Lung (tissue), 12 donors: ENCODE measurements around the gene PRTFDC1. TPM values are rescaled to one million over a fixed set of nuclear protein-coding genes. Genes with fewer than 3 reads are reported as not detected.
A peak's percentile ranks its signal among the peaks of the same experiment; 100 is the strongest.

Experiments
- ATAC-seq: fragments of 200-7000 bp; cut with Tn5 transposase; one replicate; pipeline ENCODE4 v1.9.1; 2020; ENCODE audit warnings: moderate number of reproducible peaks; ENCODE audit not compliant: insufficient read depth, low FRiP score
- DNase-seq, 3 donors: peaks; one replicate each; pipeline ENCODE4 v3.0.0-alpha.2; 2013 to 2017
- H3K27ac ChIP-seq, 2 donors: one replicate each; pipeline ENCODE4 v1.5.1; 2013; ENCODE audit warnings: mild to moderate bottlenecking in 2 of 2, moderate library complexity in 2 of 2, control low read depth in 1 of 2, inconsistent platforms in 1 of 2, low read depth in 1 of 2, low read length in 1 of 2
- H3K27me3 ChIP-seq, 3 donors: one replicate each; pipeline ENCODE4 v1.5.1; 2013; ENCODE audit warnings: low read length in 2 of 3; ENCODE audit not compliant: control insufficient read depth in 3 of 3, insufficient read depth in 3 of 3
- H3K36me3 ChIP-seq, 4 donors: one replicate each; pipeline ENCODE4 v1.5.1; 2013; ENCODE audit warnings: low read length in 4 of 4, mild to moderate bottlenecking in 1 of 4, moderate library complexity in 1 of 4; ENCODE audit not compliant: control insufficient read depth in 4 of 4, insufficient read depth in 4 of 4
- H3K4me1 ChIP-seq, 5 donors: one replicate each; pipeline ENCODE4 v1.5.1; 2013; ENCODE audit warnings: low read length in 5 of 5, mild to moderate bottlenecking in 2 of 5, moderate library complexity in 1 of 5; ENCODE audit not compliant: control insufficient read depth in 5 of 5, insufficient read depth in 5 of 5
- H3K4me3 ChIP-seq: one replicate; pipeline ENCODE4 v1.5.1; 2013; ENCODE audit warnings: mild to moderate bottlenecking, control low read depth, moderate library complexity
- H3K9ac ChIP-seq, 2 donors: one replicate each; pipeline ENCODE4 v1.5.1; 2013; ENCODE audit warnings: low read length in 2 of 2, control low read depth in 1 of 2; ENCODE audit not compliant: insufficient read depth in 1 of 2
- H3K9me3 ChIP-seq, 4 donors: one replicate each; pipeline ENCODE4 v1.5.1; 2013; ENCODE audit warnings: low read length in 3 of 4, mild to moderate bottlenecking in 1 of 4, moderate library complexity in 1 of 4; ENCODE audit not compliant: control insufficient read depth in 4 of 4, insufficient read depth in 3 of 4
- WGBS, 2 donors: extraction: QIAGEN DNeasy Blood & Tissue Kit; methylation state at CpG; one replicate each; pipeline ENCODE4 v1.1.7; 2013; 5-methylcytosine and 5-hydroxymethylcytosine counted together
- polyA plus RNA-seq, 2 donors: library from polyadenylated mRNA; stranded (reverse); fragments of 200-250 nt; gene quantifications; one replicate each; pipeline ENCODE4 v1.2.1, GENCODE V29; 2013
- total RNA-seq, 2 donors: library from RNA; depleted of rRNA in 1 of 2; stranded (reverse); fragments of >200 nt in 1 of 2; gene quantifications; one replicate each; pipeline ENCODE4 v1.2.1, GENCODE V29; 2014 to 2021
- TF ChIP-seq, protein P1 (sequence below): IDR thresholded peaks from 2 replicates; pipeline ENCODE4 v1.5.1; 2012; ENCODE audit warnings: mild to moderate bottlenecking; ENCODE audit errors: control extremely low read depth, extremely low read depth
- donor health status: control.
- donor health status: control.
- donor health status: Bipolar disorder and iron deficiency.
- donor health status: healthy.
- donor health status: DM: yes; HTN: yes; CAD: no.

The PRTFDC1 gene
- total and polyA plus RNA-seq, 4 donors, result 1.6 to 12.5 (median 3.1) TPM

DNA sequence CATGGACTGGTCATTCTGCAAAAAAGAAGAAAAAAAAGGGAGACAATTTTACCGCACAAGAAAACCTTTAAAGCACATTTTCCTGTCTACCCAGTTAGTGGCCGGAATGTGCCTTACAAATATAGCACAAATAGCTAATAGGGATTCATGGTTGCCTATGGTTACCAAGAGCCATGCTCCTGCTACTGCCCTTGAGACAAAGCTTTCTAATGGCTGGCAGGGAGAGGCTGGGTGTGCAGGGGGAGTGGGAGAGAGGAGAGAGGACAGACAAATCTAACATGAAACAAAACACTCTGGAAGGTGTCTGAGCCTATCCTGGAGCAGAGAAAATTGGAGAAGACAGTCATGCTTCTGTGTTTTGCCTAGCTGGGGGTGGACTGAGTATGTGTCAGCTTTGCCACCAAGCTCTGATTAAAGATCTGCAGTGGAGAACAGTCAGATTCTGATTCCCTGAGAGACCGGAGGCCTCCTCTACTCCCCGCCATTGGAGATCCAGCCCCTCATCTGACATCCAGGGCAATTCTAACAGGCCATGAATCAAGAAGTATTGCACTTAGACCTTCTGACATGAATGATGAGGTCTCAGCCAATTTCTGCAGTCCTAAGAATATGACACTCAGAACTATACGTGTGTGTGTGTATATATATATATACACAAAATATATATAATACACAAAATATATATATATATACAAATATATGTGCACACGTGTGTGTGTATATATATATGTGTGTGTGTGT is 80.2 kb downstream of the PRTFDC1 start:
- H3K27ac ChIP-seq, result no peak overlapping the region
- H3K9me3 ChIP-seq, result no peaks in the 10 kb centered on the region
- no peak overlapping the region for H3K4me3 ChIP-seq
- no peaks in the 10 kb centered on the region for H3K27me3 ChIP-seq
- H3K4me1 ChIP-seq, result peaks cover 0 to 21% (median 7%) of the 10 kb centered on the region in 5 donors
- DNase-seq (peak; percentile 64 to 79 (median 69)), ATAC-seq (no peak)
- TF ChIP-seq, protein P1, sequence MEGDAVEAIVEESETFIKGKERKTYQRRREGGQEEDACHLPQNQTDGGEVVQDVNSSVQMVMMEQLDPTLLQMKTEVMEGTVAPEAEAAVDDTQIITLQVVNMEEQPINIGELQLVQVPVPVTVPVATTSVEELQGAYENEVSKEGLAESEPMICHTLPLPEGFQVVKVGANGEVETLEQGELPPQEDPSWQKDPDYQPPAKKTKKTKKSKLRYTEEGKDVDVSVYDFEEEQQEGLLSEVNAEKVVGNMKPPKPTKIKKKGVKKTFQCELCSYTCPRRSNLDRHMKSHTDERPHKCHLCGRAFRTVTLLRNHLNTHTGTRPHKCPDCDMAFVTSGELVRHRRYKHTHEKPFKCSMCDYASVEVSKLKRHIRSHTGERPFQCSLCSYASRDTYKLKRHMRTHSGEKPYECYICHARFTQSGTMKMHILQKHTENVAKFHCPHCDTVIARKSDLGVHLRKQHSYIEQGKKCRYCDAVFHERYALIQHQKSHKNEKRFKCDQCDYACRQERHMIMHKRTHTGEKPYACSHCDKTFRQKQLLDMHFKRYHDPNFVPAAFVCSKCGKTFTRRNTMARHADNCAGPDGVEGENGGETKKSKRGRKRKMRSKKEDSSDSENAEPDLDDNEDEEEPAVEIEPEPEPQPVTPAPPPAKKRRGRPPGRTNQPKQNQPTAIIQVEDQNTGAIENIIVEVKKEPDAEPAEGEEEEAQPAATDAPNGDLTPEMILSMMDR, result no peak
- H3K9ac ChIP-seq, result no peak overlapping the region
- 81 to 82% methylated on average over 6 of the region's 6 CpGs for whole genome bisulfite sequencing, 2 donors
- H3K36me3 ChIP-seq, result peaks cover 0 to 6% (median 0%) of the 10 kb centered on the region in 4 donors

DNA sequence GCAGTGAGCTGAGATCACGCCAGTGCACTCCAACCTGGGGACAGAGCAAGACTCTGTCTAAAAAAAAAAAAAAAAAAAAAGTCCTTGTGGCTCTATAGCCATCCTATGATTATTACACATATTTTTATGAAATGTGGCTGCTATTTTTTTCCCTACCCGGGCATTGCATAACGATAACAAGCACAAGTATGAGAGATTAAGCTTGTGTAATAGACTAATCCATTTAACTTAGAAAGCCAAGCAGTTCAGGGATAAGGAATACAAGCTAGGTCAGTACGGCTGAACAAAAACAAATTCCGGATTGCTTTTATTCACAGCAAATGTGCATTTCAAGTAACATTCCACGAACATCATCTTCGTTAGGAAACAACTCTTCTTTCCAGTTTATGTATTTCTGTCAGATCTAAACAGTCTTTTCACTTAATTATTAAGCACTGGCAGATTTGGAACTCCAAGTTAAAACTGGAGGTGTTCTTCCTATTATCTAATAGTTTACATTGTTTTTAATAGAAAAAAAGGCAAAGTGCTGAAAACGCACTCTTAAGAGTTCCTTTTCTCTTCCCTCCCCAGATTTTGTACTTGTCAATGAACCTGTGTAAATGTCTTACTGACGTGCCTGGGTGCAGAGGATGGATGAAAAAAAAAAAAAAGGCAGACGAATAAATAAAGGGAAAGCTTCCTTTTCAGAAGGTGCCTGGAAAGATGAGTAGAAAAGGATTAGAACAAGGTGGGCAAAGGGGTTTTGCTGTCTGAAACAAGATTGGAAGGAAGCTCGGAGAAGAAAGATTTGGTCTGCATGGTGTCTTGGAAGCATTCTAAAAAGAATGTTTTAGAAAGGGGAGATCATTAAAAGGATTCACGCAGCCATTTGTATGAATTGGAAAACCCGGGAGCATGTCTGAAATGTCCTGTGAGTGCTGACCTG is 81.1 kb downstream of the PRTFDC1 start:
- H3K27me3 ChIP-seq, result no peaks in the 10 kb centered on the region
- ATAC-seq, result no peak
- peaks cover 0 to 6% (median 0%) of the 10 kb centered on the region in 4 donors for H3K36me3 ChIP-seq
- peak in 2 of 3 donors; percentile 62 to 71 for DNase-seq
- no peaks in the 10 kb centered on the region for H3K9me3 ChIP-seq
- H3K9ac ChIP-seq, result no peak overlapping the region
- TF ChIP-seq, protein P1, result no peak
- H3K4me3 ChIP-seq, result no peak overlapping the region
- H3K4me1 ChIP-seq, result peaks cover 0 to 29% (median 7%) of the 10 kb centered on the region in 5 donors
- whole genome bisulfite sequencing, 2 donors, result 77 to 80% methylated on average over 13 of the region's 13 CpGs
- H3K27ac ChIP-seq, result no peak overlapping the region

DNA sequence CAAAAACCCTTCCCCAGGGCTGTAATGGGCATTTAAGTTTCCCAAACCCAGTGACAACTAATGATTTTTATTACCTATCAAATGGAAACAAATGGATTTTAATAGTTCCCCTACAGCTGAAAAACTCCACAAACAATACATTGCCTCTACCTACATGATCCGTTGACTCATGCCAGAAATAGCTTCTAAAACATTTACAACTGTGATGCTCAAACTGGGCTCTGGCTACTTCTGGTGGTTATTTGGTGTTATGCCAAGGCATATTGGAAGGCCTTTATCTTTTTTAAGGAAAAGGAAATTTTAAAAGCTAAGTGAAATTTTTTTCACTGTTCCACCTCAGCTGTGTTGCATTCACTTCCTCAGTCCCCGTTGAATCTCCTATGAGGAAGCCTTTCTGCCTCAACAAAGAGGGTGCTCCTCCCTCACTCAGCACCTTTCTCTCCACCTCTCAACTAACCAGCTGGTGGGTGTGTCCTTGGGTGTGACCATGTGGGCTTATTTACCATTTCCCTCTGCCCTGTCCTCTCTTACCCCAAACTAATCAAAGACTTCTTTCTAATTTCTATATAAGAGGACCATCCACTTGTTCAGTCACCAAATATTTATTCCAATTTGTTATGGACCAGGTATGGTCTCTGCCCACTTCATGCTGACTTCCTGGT is 82.9 kb downstream of the PRTFDC1 start:
- TF ChIP-seq, protein P1, result no peak
- Histone ChIP-seq H3K4me1 (peaks cover 0 to 39% (median 10%) of the 10 kb centered on the region in 5 donors), H3K9ac (no peak overlapping the region), H3K4me3 (no peak overlapping the region), H3K36me3 (no peaks in the 10 kb centered on the region), H3K27me3 (no peaks in the 10 kb centered on the region), H3K27ac (no peak overlapping the region), H3K9me3 (no peaks in the 10 kb centered on the region)
- no peak for DNase-seq
- 41 to 47% methylated on average over 2 of the region's 2 CpGs for WGBS, 2 donors
- no peak for ATAC-seq
